Testis (tissue), 3 donors: Measurements from ENCODE around the gene OR10X1. TPM values are rescaled to one million over a fixed set of nuclear protein-coding genes. Genes with fewer than 3 reads are reported as not detected.

ENCODE experiments used
- DNase-seq: peaks from one replicate; pipeline ENCODE4 v3.0.0-alpha.2; 2019
- H3K27ac ChIP-seq, 2 donors: fragments of 200-600 bp; sonication (generic); one replicate each; pipeline ENCODE4 v1.5.1; 2019
- H3K27me3 ChIP-seq: fragments of 200-600 bp; sonication (generic); one replicate; pipeline ENCODE4 v1.5.1; 2019
- H3K36me3 ChIP-seq: fragments of 200-600 bp; sonication (generic); one replicate; pipeline ENCODE4 v1.5.1; 2017; ENCODE audit warnings: low read depth; ENCODE audit errors: missing control alignments
- H3K4me1 ChIP-seq: fragments of 200-600 bp; sonication (generic); one replicate; pipeline ENCODE4 v1.5.1; 2019
- H3K4me3 ChIP-seq, 2 donors: fragments of 200-600 bp; sonication (generic); one replicate each; pipeline ENCODE4 v1.5.1; 2017 to 2019
- H3K9me3 ChIP-seq: fragments of 200-600 bp; sonication (generic); one replicate; pipeline ENCODE4 v1.5.1; 2017
- POLR2A ChIP-seq: fragments of 450-650 bp; IDR thresholded peaks from one replicate; pipeline ENCODE4 v1.6.1; 2017; ENCODE audit warnings: antibody characterized with exemption, mild to moderate bottlenecking, moderate library complexity
- WGBS, 2 donors: methylation state at CpG; one replicate each; pipeline ENCODE4 v1.1.5; 2018; 5-methylcytosine and 5-hydroxymethylcytosine counted together
- intact Hi-C: fragments of 100-400 bp; cut with DNase I; formaldehyde crosslinking; loops from one replicate; pipeline ENCODE4 v1.15.1; 2023; ENCODE audit warnings: low total_unique reads
- polyA plus RNA-seq: library from polyadenylated mRNA; stranded (reverse); fragments of 350-450 nt; fragmentation: Illumina TruSeq; extraction: RNeasy Lipid Tissue Mini Kit (QIAGEN cat#74804); gene quantifications from one replicate; pipeline ENCODE4 v1.2.3, GENCODE V29; 2014; ENCODE audit warnings: low read depth, low replicate concordance; ENCODE audit not compliant: insufficient read depth
- total RNA-seq, 2 donors: library from RNA; depleted of rRNA; stranded (reverse); fragments of >200 nt; gene quantifications; one replicate each; pipeline ENCODE4 v1.2.3, GENCODE V29; 2016
- TF ChIP-seq, protein P1 (sequence below), 3 experiments: fragments of 450-650 bp in 2 of 3; fragments of 200-600 bp in 1 of 3; sonication (generic) in 1 of 3; IDR thresholded peaks; one replicate each; pipeline ENCODE4 v1.5.1; 2016 to 2019; ENCODE audit warnings: antibody characterized with exemption in 3 of 3, mild to moderate bottlenecking in 2 of 3, moderate library complexity in 1 of 3

The OR10X1 gene
- total and polyA plus RNA-seq, 3 donors from 2014 or later, result not detected

DNA sequence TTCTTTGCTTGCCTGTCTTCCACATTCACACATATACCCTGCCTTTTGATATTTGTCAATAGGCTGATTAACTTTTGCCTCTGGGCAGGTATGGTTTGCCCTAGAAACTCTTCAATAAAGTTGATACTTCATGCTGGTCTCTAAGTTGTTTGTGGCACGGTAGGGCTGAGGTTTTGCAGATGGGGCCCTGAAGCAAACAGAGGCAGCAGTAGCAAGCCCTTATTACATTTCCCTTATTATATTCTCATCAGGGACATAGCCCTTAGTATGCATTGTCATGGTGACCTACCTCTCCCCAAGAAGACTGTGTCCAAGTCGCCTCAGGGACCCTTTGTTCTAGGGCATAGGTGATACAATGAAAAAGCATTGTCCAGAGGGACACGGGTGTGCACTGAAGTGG, 9.2 kb downstream of the OR10X1 start, which contains the start of gene OR6P1:
OR6P1 (minus strand) TSS at position 101 of the 400 bp plus-strand sequence. CDS start 6,976 bp downstream, outside the sequence.
- no peak within 1 kb of the TSS for H3K4me3 ChIP-seq
- DNase-seq, result no peak
- H3K27ac ChIP-seq, result no peak within 1 kb of the TSS
- H3K4me1 ChIP-seq, result no peaks in the 10 kb centered on the region
- no peaks in the 10 kb centered on the region for H3K36me3 ChIP-seq
- intact Hi-C loops, result no loop called here
- H3K9me3 ChIP-seq, result no peaks in the 10 kb centered on the region
- H3K27me3 ChIP-seq, result no peaks in the 10 kb centered on the region
- 80 to 87% methylated on average over 3 of the region's 3 CpGs for WGBS, 2 donors
- no peak for TF ChIP-seq POLR2A
- TF ChIP-seq, protein P1, sequence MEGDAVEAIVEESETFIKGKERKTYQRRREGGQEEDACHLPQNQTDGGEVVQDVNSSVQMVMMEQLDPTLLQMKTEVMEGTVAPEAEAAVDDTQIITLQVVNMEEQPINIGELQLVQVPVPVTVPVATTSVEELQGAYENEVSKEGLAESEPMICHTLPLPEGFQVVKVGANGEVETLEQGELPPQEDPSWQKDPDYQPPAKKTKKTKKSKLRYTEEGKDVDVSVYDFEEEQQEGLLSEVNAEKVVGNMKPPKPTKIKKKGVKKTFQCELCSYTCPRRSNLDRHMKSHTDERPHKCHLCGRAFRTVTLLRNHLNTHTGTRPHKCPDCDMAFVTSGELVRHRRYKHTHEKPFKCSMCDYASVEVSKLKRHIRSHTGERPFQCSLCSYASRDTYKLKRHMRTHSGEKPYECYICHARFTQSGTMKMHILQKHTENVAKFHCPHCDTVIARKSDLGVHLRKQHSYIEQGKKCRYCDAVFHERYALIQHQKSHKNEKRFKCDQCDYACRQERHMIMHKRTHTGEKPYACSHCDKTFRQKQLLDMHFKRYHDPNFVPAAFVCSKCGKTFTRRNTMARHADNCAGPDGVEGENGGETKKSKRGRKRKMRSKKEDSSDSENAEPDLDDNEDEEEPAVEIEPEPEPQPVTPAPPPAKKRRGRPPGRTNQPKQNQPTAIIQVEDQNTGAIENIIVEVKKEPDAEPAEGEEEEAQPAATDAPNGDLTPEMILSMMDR (IDR thresholded peaks at IDR 0.05), result no peak

DNA sequence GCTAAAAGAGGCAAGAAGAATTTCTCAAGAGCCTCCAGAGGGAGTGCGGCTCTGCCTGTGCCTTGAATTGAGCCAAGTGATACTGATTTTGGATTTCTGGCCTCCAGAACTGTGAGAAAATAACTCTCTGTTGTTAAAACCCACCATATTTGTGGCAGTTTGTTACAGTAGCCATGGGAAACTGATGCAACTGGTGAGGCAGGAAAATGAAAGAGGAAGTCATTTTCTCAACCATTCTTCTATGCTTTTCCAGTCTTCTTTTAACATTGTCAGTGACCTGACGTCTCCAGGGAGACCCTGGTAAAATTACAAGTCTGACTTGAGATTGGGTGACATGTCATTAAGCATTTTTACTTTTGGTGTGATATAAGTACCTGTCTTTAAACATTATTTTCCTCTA, 15.1 kb downstream of the OR10X1 start:
- H3K4me3 ChIP-seq, result no peak overlapping the region
- no peaks in the 10 kb centered on the region for H3K9me3 ChIP-seq

GRCh38 chr1:158563853-158564252, 15.8 kb downstream of the OR10X1 start:
- TF ChIP-seq, protein P1 (IDR thresholded peaks at IDR 0.05), result no peak
- TF ChIP-seq POLR2A, result no peak
- no peak for DNase-seq

More for the DNA sequence above, 15.1 kb downstream of the OR10X1 start:
- no peaks in the 10 kb centered on the region for H3K27me3 ChIP-seq
- TF ChIP-seq POLR2A, result no peak
- TF ChIP-seq, protein P1 (IDR thresholded peaks at IDR 0.05), result no peak
- intact Hi-C loops, result no loop called here
- no peaks in the 10 kb centered on the region for H3K4me1 ChIP-seq
- H3K36me3 ChIP-seq, result no peaks in the 10 kb centered on the region
- 75 to 91% methylated on average over 2 of the region's 2 CpGs for WGBS, 2 donors
- no peak overlapping the region for H3K27ac ChIP-seq
- no peak for DNase-seq

GRCh38 chr1:158559696-158560095, 20.0 kb downstream of the OR10X1 start:
- Histone ChIP-seq H3K27me3 (no peaks in the 10 kb centered on the region), H3K27ac (no peak overlapping the region), H3K4me1 (no peaks in the 10 kb centered on the region), H3K36me3 (no peaks in the 10 kb centered on the region), H3K9me3 (no peaks in the 10 kb centered on the region), H3K4me3 (no peak overlapping the region)
- intact Hi-C loops, result no loop called here
- DNase-seq, result no peak
- TF ChIP-seq, protein P1 (IDR thresholded peaks at IDR 0.05), result no peak
- TF ChIP-seq POLR2A, result no peak
- WGBS, 2 donors, result 82 to 85% methylated on average over 1 of the region's 1 CpG

More at GRCh38 chr1:158563853-158564252, 15.8 kb downstream of the OR10X1 start:
- Histone ChIP-seq H3K27me3 (no peaks in the 10 kb centered on the region), H3K9me3 (no peaks in the 10 kb centered on the region), H3K27ac (no peak overlapping the region), H3K36me3 (no peaks in the 10 kb centered on the region), H3K4me3 (no peak overlapping the region), H3K4me1 (no peaks in the 10 kb centered on the region)
- 77 to 79% methylated on average over 2 of the region's 2 CpGs for whole genome bisulfite sequencing, 2 donors
- intact Hi-C loops, result no loop called here

DNA sequence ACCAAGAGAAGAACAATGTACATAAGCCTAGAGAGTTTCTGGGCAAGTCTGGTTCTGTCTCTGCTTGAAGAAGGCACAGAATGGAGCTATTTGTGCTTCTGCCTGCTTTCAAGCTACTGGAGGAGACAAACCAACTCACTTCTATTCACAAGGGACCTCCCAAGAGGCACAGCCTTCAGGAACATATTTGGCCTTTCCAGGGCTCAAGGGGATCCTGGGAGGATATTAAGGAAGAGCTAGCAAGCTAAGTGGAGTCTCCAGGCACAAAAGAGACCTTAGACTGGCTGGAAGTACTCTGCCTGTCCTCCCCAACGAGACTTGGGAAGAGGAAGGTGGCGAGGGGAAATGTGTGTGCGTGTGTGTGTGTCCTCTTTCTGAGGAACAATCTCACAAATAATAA, 25.3 kb downstream of the OR10X1 start, which contains the start of gene OR6Y1:
OR6Y1 (minus strand) TSS at position 54 of the 400 bp plus-strand sequence. CDS start 6,300 bp downstream, outside the sequence.
- no peak within 1 kb of the TSS for H3K4me3 ChIP-seq
- no peaks in the 10 kb centered on the region for H3K36me3 ChIP-seq
- H3K4me1 ChIP-seq, result no peaks in the 10 kb centered on the region
- intact Hi-C loops, result no loop called here
- no peak within 1 kb of the TSS for H3K27ac ChIP-seq
- WGBS, 2 donors, result 81 to 89% methylated on average over 3 of the region's 3 CpGs
- no peaks in the 10 kb centered on the region for H3K9me3 ChIP-seq
- TF ChIP-seq, protein P1 (IDR thresholded peaks at IDR 0.05), result no peak
- TF ChIP-seq POLR2A, result no peak
- no peak for DNase-seq
- H3K27me3 ChIP-seq, result no peaks in the 10 kb centered on the region
